LNCAP (cell line): ENCODE results near the gene PSPH.

Source experiments
- TF ChIP-seq, protein P1 (sequence below): fragments of 450-650 bp; IDR thresholded peaks from 2 replicates; pipeline ENCODE4 v1.5.1; 2017; ENCODE audit warnings: mild to moderate bottlenecking

PSPH gene

GRCh38 chr7:56007891-56008290 lies 43.4 kb downstream of the PSPH start:
- TF ChIP-seq, protein P1, sequence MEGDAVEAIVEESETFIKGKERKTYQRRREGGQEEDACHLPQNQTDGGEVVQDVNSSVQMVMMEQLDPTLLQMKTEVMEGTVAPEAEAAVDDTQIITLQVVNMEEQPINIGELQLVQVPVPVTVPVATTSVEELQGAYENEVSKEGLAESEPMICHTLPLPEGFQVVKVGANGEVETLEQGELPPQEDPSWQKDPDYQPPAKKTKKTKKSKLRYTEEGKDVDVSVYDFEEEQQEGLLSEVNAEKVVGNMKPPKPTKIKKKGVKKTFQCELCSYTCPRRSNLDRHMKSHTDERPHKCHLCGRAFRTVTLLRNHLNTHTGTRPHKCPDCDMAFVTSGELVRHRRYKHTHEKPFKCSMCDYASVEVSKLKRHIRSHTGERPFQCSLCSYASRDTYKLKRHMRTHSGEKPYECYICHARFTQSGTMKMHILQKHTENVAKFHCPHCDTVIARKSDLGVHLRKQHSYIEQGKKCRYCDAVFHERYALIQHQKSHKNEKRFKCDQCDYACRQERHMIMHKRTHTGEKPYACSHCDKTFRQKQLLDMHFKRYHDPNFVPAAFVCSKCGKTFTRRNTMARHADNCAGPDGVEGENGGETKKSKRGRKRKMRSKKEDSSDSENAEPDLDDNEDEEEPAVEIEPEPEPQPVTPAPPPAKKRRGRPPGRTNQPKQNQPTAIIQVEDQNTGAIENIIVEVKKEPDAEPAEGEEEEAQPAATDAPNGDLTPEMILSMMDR = no peak

DNA sequence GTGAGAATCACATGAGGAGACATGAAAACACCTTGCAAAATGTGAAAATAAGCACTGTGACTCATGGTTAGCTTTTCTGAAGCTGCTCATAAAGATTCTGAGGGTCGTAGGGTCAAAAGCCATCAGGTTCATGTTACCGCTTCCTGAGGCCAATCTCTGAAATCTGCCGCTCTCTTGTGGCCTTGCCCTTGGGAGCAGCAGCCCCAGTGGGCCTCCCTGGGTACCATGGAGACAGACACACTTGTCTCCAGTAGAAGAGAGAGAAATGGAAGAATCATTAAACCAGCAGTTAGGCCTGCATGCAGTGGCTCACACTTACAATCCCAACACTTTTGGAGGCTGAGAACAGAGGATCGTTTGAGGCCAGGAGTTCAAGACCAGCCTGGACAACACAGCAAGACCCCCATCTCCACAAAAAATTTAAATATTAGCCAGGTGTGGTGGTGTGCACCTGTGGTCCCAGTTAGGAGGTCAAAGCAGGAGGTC lies 44.0 kb downstream of the PSPH start:
- TF ChIP-seq, protein P1 = no peak

GRCh38 chr7:56003749-56004148 lies 47.5 kb downstream of the PSPH start:
- TF ChIP-seq, protein P1 = no peak

- TF ChIP-seq, protein P1 = no peak
These were observed 54.3 kb downstream of the PSPH start for GRCh38 chr7:55996856-55997500.

GRCh38 chr7:55992346-55992745 lies 58.9 kb downstream of the PSPH start:
- TF ChIP-seq, protein P1 = no peak

GRCh38 chr7:55983537-55983936 lies 67.7 kb downstream of the PSPH start:
- TF ChIP-seq, protein P1 = no peak

- TF ChIP-seq, protein P1 = no peak
These were observed 71.0 kb downstream of the PSPH start for GRCh38 chr7:55980266-55980665.

GRCh38 chr7:55977831-55978230 lies 73.4 kb downstream of the PSPH start:
- TF ChIP-seq, protein P1 = no peak
